Embryonic facial prominence (tissue), 1 donor: ENCODE data around the gene FGF11.
"Not testable (repeated sequence)": the region's sequence is repeated elsewhere in the genome, so short reads cannot be mapped to it uniquely, and the experiment has no call there.

Experiments
- DNase-seq: peaks from one replicate; pipeline ENCODE4 v3.0.0-alpha.2; 2016; ENCODE audit errors: extremely low spot score

The FGF11 gene

GRCh38 chr17:7460850-7461660 is 21.7 kb downstream of the FGF11 start:
- DNase-seq = no peak

GRCh38 chr17:7462474-7463371 is 23.4 kb downstream of the FGF11 start:
- DNase-seq = no peak

GRCh38 chr17:7463372-7463846 is 24.1 kb downstream of the FGF11 start:
- no peak for DNase-seq

GRCh38 chr17:7464081-7464480 is 24.8 kb downstream of the FGF11 start:
- DNase-seq = no peak

- no peak for DNase-seq
Observed at GRCh38 chr17:7465597-7466275, 26.4 kb downstream of the FGF11 start.

- DNase-seq = no peak
Observed at GRCh38 chr17:7466318-7466638, 27.0 kb downstream of the FGF11 start.

GRCh38 chr17:7466639-7467341 is 27.5 kb downstream of the FGF11 start:
- no peak for DNase-seq

GRCh38 chr17:7467498-7467897 is 28.2 kb downstream of the FGF11 start:
- no peak for DNase-seq

- DNase-seq = no peak
Observed at GRCh38 chr17:7468290-7468689, 29.0 kb downstream of the FGF11 start.

GRCh38 chr17:7468804-7469389 is 29.6 kb downstream of the FGF11 start:
- DNase-seq = no peak

GRCh38 chr17:7469843-7470242 is 30.5 kb downstream of the FGF11 start:
- not testable (repeated sequence) for DNase-seq

GRCh38 chr17:7470457-7470973 is 31.2 kb downstream of the FGF11 start:
- DNase-seq = not testable (repeated sequence)

- no peak for DNase-seq
Observed at GRCh38 chr17:7471729-7472128, 32.4 kb downstream of the FGF11 start.

GRCh38 chr17:7474767-7475166 is 35.5 kb downstream of the FGF11 start:
- DNase-seq = not testable (repeated sequence)

GRCh38 chr17:7475764-7476422 is 36.6 kb downstream of the FGF11 start:
- no peak for DNase-seq

GRCh38 chr17:7476494-7476893 is 37.2 kb downstream of the FGF11 start:
- DNase-seq = no peak

GRCh38 chr17:7476951-7477350 is 37.6 kb downstream of the FGF11 start:
- DNase-seq = no peak

- no peak for DNase-seq
Observed at GRCh38 chr17:7477392-7478275, 38.3 kb downstream of the FGF11 start.
